H9 (cell line): ENCODE data around the gene NAPA. TPM values are rescaled to one million over a fixed set of nuclear protein-coding genes. Genes with fewer than 3 reads are reported as not detected.
A peak's percentile ranks its signal among the peaks of the same experiment; 100 is the strongest.

Experiments used
- DNase-seq: peaks from one replicate; pipeline ENCODE4 v3.0.0-alpha.2; 2017
- H2AFZ ChIP-seq: one replicate; pipeline ENCODE4 v1.6.1; 2013; ENCODE audit warnings: mild to moderate bottlenecking, low read length, control low read depth, moderate library complexity
- H2AK5ac ChIP-seq: 2 replicates; pipeline ENCODE4 v1.6.1; 2013; ENCODE audit warnings: low read length, control low read depth, mixed read lengths; ENCODE audit not compliant: insufficient read length
- H2BK120ac ChIP-seq: one replicate; pipeline ENCODE4 v1.6.1; 2013; ENCODE audit warnings: low read depth, mild to moderate bottlenecking, low read length, control low read depth, inconsistent platforms; ENCODE audit not compliant: poor library complexity, severe bottlenecking
- H2BK12ac ChIP-seq: 2 replicates; pipeline ENCODE4 v1.6.1; 2013; ENCODE audit warnings: low read length, control low read depth, mixed read lengths, low read depth; ENCODE audit not compliant: insufficient read length
- H2BK15ac ChIP-seq: 2 replicates; pipeline ENCODE4 v1.6.1; 2013; ENCODE audit warnings: low read depth, low read length, control low read depth
- H2BK20ac ChIP-seq: one replicate; pipeline ENCODE4 v1.6.1; 2013; ENCODE audit warnings: low read depth, mild to moderate bottlenecking, low read length, control low read depth, inconsistent platforms; ENCODE audit not compliant: poor library complexity, severe bottlenecking
- H2BK5ac ChIP-seq: 2 replicates; pipeline ENCODE4 v1.6.1; 2013; ENCODE audit warnings: low read length, control low read depth, mixed read lengths; ENCODE audit not compliant: insufficient read length
- H3K14ac ChIP-seq: 2 replicates; pipeline ENCODE4 v1.6.1; 2013; ENCODE audit warnings: low read length, control low read depth; ENCODE audit not compliant: insufficient read depth
- H3K18ac ChIP-seq: 2 replicates; pipeline ENCODE4 v1.6.1; 2013; ENCODE audit warnings: low read depth, mild to moderate bottlenecking, mixed read lengths, low read length, control low read depth; ENCODE audit not compliant: insufficient read length
- H3K23ac ChIP-seq: 2 replicates; pipeline ENCODE4 v1.6.1; 2013; ENCODE audit warnings: low read length, control low read depth, mixed read lengths, low read depth; ENCODE audit not compliant: insufficient read length
- H3K23me2 ChIP-seq: 2 replicates; pipeline ENCODE4 v1.6.1; 2013; ENCODE audit warnings: low read depth, mild to moderate bottlenecking, mixed read lengths, low read length, control low read depth; ENCODE audit not compliant: insufficient read length, poor library complexity, severe bottlenecking
- H3K27ac ChIP-seq: 2 replicates; pipeline ENCODE4 v1.5.1; 2013; ENCODE audit warnings: low read length, control low read depth, mixed read lengths, low read depth; ENCODE audit not compliant: insufficient read length
- H3K27me3 ChIP-seq: 2 replicates; pipeline ENCODE4 v1.6.1; 2013; ENCODE audit warnings: low read length, control low read depth, inconsistent platforms; ENCODE audit not compliant: insufficient read depth
- H3K4ac ChIP-seq: 2 replicates; pipeline ENCODE4 v1.6.1; 2013; ENCODE audit warnings: low read depth, mild to moderate bottlenecking, control low read depth, inconsistent platforms, low read length, moderate library complexity
- H3K4me1 ChIP-seq: 2 replicates; pipeline ENCODE4 v1.6.1; 2013; ENCODE audit warnings: low read length, control low read depth, inconsistent platforms; ENCODE audit not compliant: insufficient read depth
- H3K4me2 ChIP-seq: 2 replicates; pipeline ENCODE4 v1.6.1; 2013; ENCODE audit warnings: low read length, control low read depth, mixed read lengths; ENCODE audit not compliant: insufficient read length, insufficient read depth
- H3K56ac ChIP-seq: 2 replicates; pipeline ENCODE4 v1.6.1; 2013; ENCODE audit warnings: low read depth, mild to moderate bottlenecking, mixed read lengths, low read length, control low read depth; ENCODE audit not compliant: insufficient read length
- H3K79me1 ChIP-seq: 2 replicates; pipeline ENCODE4 v1.6.1; 2013; ENCODE audit warnings: low read depth, mild to moderate bottlenecking, moderate library complexity, low read length, control low read depth, inconsistent platforms; ENCODE audit not compliant: insufficient read depth, poor library complexity, severe bottlenecking
- H3K79me2 ChIP-seq: 2 replicates; pipeline ENCODE4 v1.6.1; 2013; ENCODE audit warnings: low read length, control low read depth, inconsistent platforms; ENCODE audit not compliant: insufficient read depth
- H3K9ac ChIP-seq: 2 replicates; pipeline ENCODE4 v1.6.1; 2013; ENCODE audit warnings: low read length, control low read depth, mixed read lengths; ENCODE audit not compliant: insufficient read length; ENCODE audit errors: extremely low read depth
- H3K9me3 ChIP-seq: one replicate; pipeline ENCODE4 v1.6.1; 2013; ENCODE audit warnings: low read depth, low read length, inconsistent platforms; ENCODE audit not compliant: control insufficient read depth
- H3T11ph ChIP-seq: one replicate; pipeline ENCODE4 v1.6.1; 2013; ENCODE audit warnings: mild to moderate bottlenecking, low read length, control low read depth, inconsistent platforms
- H4K20me1 ChIP-seq: one replicate; pipeline ENCODE4 v1.6.1; 2013; ENCODE audit not compliant: control insufficient read depth, insufficient read length, insufficient read depth
- H4K5ac ChIP-seq: 2 replicates; pipeline ENCODE4 v1.6.1; 2013; ENCODE audit warnings: low read depth, mild to moderate bottlenecking, mixed read lengths, low read length, control low read depth; ENCODE audit not compliant: insufficient read length
- H4K8ac ChIP-seq: replicated peaks from 2 replicates; pipeline ENCODE4 v1.6.1; 2013; ENCODE audit warnings: low read length, control low read depth, mixed read lengths, low read depth; ENCODE audit not compliant: insufficient read length
- H4K91ac ChIP-seq: 2 replicates; pipeline ENCODE4 v1.6.1; 2013; ENCODE audit warnings: low read depth, mild to moderate bottlenecking, moderate library complexity, mixed read lengths, low read length, control low read depth; ENCODE audit not compliant: insufficient read length
- H3K27ac Mint-ChIP-seq, 3 experiments: 2 replicates in 2 of 3; 3 replicates in 1 of 3; pipeline ENCODE4 v1.8.0; 2020 to 2021; ENCODE audit warnings: mixed read lengths in 3 of 3, mild to moderate bottlenecking in 1 of 3, moderate library complexity in 1 of 3
- H3K27me3 Mint-ChIP-seq: 2 replicates; pipeline ENCODE4 v1.8.0; 2021; ENCODE audit warnings: low read depth, mild to moderate bottlenecking, moderate library complexity, mixed read lengths
- H3K36me3 Mint-ChIP-seq, 3 experiments: 2 replicates in 2 of 3; 3 replicates in 1 of 3; pipeline ENCODE4 v1.8.0; 2020 to 2021; ENCODE audit warnings: low read depth in 3 of 3, mixed read lengths in 3 of 3; ENCODE audit not compliant: insufficient read depth in 1 of 3
- H3K4me1 Mint-ChIP-seq, 2 experiments: 2 replicates each; pipeline ENCODE4 v1.8.0; 2020; ENCODE audit warnings: mixed read lengths in 2 of 2
- H3K4me3 Mint-ChIP-seq, 2 experiments: 2 replicates in 1 of 2; 3 replicates in 1 of 2; pipeline ENCODE4 v1.8.0; 2020 to 2021; ENCODE audit warnings: mild to moderate bottlenecking in 2 of 2, mixed read lengths in 2 of 2, moderate library complexity in 1 of 2
- H3K9me3 Mint-ChIP-seq, 2 experiments: 2 replicates in 1 of 2; 3 replicates in 1 of 2; pipeline ENCODE4 v1.8.0; 2020; ENCODE audit warnings: mild to moderate bottlenecking in 2 of 2, mixed read lengths in 2 of 2, moderate library complexity in 1 of 2
- CTCF ChIP-seq: fragments of 200-600 bp; sonication (generic); conservative IDR thresholded peaks from 3 replicates; pipeline ENCODE4 v1.8.0; 2021; ENCODE audit warnings: antibody characterized with exemption, mild to moderate bottlenecking
- WGBS: extraction: QIAGEN DNeasy Blood & Tissue Kit; methylation state at CpG from one replicate; pipeline ENCODE4 v1.1.7; 2013; ENCODE audit warnings: missing lambda C conversion rate, low lambda C conversion rate, mixed read lengths; ENCODE audit not compliant: insufficient read length; ENCODE audit errors: extremely low coverage; 5-methylcytosine and 5-hydroxymethylcytosine counted together
- total RNA-seq: library from RNA; stranded (reverse); gene quantifications from 2 replicates; pipeline ENCODE4 v1.2.1, GENCODE V29; 2021

The NAPA gene
- total RNA-seq, 1 experiment from 2014 or later = 62.8 TPM

DNA sequence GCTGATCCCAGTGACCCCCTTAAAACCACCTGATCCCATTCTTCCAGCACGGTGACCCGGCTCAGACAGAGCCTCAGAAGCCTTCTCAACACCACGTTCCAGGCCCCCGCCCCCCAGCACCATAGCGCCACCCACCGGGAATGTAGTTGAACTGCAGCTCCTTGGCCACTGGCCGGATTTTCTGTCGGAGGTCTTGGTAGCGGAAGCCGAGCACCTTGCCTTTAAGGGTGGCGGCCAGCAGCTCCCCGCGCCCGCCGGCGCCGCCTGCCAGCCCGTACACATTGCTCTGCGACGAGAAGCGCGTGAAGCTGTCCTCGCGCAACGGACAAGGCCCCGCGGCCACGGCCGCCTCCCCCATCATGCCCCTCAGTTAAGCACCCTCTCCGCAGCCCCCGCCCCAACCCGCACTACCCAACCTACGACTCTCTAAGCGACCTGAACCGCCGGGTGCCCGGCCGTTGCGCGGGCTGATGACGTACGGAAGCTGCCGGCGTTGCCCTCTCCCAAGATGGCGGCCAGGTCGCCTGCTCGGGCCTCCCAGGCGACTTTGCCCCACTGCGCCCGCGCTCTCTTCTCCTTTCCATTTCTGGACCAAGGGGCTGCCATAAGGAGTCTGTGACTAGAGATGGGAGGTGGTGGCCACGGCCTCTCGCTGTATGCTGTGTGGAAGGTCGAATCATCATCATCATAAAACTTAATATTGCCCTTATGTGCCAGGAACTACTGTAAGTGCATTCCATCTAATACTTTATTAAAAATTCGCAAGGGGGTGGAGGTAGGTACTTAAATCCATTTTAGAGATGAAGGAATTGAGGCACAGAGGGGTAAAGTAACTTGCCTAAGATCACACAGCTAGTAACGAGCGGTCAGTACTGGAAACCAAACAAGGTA is 30.8 kb downstream of the NAPA start, which contains the start of gene KPTN:
KPTN (minus strand) TSS at position 420 of the 891 bp plus-strand sequence; CDS start at position 361, 59 bp downstream.
- Histone ChIP-seq H3K4me2 (peak within 1 kb of the TSS; percentile 92), H3K4ac (no peak within 1 kb of the TSS; the same call in 1 of the 2 replicates), H3K27ac (no peak within 1 kb of the TSS), H4K91ac (no peak within 1 kb of the TSS), H4K8ac (no peak within 1 kb of the TSS), H3K27me3 (no peaks in the 10 kb centered on the region), H2BK120ac (no peak within 1 kb of the TSS), H3K9ac (peak within 1 kb of the TSS; percentile 86), H2AFZ (peak within 1 kb of the TSS; percentile 85), H3K23ac (no peak within 1 kb of the TSS), H3K56ac (no peak within 1 kb of the TSS), H3K79me2 (no peaks in the 10 kb centered on the region), H3K23me2 (peaks cover 5% of the 10 kb centered on the region), H2AK5ac (no peak within 1 kb of the TSS), H2BK5ac (peak within 1 kb of the TSS; percentile 29), H2BK15ac (no peak within 1 kb of the TSS), H3K79me1 (no peaks in the 10 kb centered on the region), H2BK12ac (no peak within 1 kb of the TSS), H3K14ac (peak within 1 kb of the TSS; percentile 93), H4K5ac (peak within 1 kb of the TSS; percentile 78), H3K9me3 (no peaks in the 10 kb centered on the region), H3T11ph (no peak within 1 kb of the TSS), H4K20me1 (no peaks in the 10 kb centered on the region), H3K18ac (peak within 1 kb of the TSS; percentile 92), H2BK20ac (no peak within 1 kb of the TSS), H3K4me1 (no peaks in the 10 kb centered on the region)
- Mint-ChIP-seq H3K4me1 (peaks cover 16 to 18% of the 10 kb centered on the region in 2 experiments), H3K4me3 (peak within 1 kb of the TSS; percentile 91 to 95), H3K27me3 (peaks cover 6% of the 10 kb centered on the region; the same call in 1 of the 2 replicates), H3K27ac (peak within 1 kb of the TSS; percentile 96 to 100 (median 99)), H3K36me3 (peaks cover 2 to 5% (median 4%) of the 10 kb centered on the region in 3 experiments; a peak in 4 of 7 replicates), H3K9me3 (peaks cover 0 to 2% of the 10 kb centered on the region in 2 experiments; a peak in 3 of 5 replicates)
- no CpG with 5 or more reads among the region's 57 CpGs for WGBS
- TF ChIP-seq CTCF = peak; percentile 98
- peak; percentile 94 for DNase-seq
